Measurements from ENCODE around the gene AUTS2.

DNA sequence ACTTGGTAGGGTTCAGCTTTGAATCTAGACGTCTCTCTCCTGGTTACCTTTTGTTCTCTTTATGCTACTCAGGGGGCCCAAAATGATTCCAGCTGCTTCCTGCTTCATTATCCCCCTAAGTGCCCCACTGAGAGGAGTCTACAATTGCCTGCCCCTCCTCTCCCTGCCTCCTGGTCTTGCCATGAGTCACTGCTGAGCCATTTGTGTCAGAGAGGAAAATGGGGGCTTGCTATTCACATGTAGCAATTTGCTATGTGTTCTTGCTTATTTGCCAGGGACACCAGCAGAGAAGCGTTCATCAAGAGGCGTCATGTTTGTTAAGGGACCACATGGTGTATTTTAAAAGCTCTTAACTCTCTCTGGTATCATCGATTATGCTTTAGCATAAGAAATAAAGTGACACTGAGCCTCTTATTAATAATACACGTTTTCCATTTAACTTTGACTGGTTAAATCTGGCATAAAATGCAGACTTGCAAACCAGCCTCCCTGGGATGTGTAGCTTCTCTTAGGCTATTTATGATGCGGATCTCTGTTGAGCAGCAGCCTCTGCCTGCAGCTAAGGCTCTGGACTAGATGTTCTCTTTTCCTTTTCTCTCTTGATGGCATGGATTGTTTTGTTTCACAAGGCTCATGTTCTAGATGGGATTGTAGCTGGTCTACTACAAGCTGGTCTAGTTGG lies 239.3 kb downstream of the AUTS2 start:
- no peak for TF ChIP-seq POLR2AphosphoS5 (IDR thresholded peaks at IDR 0.05; ENCODE audit: low read depth, low read length)
- TF ChIP-seq POLR2A (IDR thresholded peaks at IDR 0.05; ENCODE audit: low read depth, low read length), result no peak
